ENCODE data around the gene TRIO. TPM values are rescaled to one million over a fixed set of nuclear protein-coding genes. Genes with fewer than 3 reads are reported as not detected.

TRIO gene
- total RNA-seq, 1 donor from 2014 or later = 145 TPM

DNA sequence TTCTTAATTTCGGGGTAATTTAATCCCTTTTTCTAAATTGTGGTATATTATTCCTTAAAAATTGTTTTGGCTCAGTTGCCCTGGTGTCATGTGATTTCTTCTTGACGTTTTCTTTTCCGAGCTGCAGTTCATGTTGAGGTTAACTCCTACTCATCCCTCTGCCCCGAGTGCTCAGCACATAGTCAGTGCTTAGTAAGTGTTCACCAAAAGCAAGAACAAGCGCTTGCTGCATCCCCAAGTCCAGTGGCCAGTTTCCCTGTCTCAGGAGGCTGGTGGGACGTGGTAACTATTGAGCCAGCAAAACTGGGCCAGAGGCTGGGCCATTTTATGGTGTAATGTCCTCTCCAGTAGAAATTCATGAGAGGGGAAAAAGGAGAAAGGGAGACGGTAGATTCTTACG, 23.3 kb downstream of the TRIO start:
- no peak for DNase-seq (ENCODE audit: low spot score)

DNA sequence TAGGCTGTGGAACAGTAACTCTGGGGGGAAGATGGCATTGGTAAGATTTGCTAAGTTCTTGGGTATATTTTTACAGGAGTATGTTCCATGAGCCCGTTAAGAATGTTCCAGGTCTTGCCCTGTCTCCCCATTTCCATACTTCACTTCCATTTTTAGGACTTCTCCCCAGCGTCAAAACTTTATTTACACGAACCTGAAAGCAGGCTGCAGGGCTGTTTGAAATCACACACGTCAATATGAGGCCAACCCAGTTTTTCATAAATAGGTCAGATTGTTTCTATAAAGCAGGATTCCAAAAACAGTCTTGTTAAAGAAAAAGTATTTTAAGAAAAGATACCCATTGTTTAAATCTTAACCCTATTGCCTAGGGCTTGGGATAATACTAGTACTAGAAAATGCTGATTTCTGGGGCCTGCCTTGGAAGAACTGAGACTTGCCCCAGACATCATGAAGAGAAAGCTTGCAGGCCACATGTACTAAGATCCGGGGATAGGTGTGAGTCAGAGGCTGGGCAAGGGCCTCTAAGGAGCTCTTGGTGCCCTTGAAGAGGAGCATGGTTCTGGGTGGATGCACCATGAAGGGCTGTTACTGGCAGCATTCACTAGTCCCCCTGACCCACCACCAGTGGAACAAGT, 24.2 kb downstream of the TRIO start:
- DNase-seq (ENCODE audit: low spot score) = peak; percentile 60

DNA sequence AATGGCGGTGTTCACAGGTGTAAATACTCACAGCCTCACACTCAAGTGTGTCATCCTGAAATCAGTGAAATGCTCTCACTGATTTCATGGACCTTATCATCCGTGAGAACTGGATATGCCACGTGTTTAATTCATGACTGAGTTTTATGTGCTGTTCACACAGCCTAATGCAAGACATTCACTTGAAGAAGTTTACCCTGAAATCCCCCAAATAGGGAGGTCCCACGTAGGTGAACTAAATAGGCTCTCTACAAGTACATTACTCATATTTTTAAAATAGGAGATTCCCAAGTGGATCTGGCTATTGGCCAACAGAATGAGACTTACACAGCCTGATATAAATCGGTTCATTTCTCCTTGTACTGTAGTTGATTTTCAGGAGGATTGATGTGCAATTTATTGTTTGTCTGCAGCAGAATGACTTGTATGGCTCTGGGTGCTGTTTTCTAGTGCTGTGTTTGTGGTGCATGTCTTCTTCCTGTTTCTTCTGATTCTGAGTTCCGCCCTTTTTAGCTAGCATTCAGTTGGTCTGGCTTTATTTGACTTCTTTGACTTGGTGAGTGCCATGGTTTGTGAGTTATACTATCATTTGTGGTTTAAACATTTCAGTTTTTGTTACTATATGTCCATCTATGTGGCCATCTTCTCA, 25.1 kb downstream of the TRIO start:
- no peak for DNase-seq (ENCODE audit: low spot score)

DNA sequence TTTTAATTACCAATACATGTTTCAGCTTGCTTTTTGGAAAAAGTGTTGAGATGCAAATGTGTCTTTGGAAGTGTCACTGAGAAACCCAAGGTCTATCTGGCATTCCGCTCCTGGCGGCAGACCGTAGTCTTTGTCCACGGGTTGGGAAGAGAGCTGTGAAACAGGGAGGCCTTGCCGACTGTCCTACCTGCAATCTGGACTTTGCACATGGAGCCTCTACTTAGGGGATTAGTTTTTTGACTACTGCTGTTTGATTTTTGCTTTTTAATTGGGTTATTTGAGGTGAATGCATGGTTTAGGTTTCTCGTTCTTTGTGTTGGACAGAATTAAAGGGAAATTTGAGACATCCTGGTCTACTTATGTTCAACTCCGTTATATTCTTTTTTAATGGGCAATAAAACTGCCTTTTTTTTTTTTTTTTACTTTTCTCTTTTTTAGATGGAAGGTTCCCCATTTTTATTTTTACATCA, 25.7 kb downstream of the TRIO start:
- no peak for DNase-seq (ENCODE audit: low spot score)

DNA sequence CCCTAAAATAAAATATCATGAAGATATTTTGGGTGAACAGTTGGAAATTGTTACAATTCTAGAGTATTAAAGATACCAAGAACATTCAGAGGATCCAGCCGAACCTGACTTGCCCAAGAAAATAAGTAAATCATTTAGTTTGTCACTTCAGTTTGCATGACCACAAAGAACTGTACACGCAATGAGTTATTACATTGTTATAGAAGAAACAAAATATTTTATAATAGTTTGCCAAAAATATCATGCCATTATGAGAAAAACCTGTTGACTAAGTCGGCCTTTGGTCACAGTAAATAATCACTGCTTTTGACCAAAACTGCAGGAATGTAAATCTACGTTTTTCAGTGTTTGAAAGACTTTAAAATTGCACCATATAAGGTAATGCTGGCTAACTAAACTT, 27.9 kb downstream of the TRIO start:
- DNase-seq (ENCODE audit: low spot score) = no peak

DNA sequence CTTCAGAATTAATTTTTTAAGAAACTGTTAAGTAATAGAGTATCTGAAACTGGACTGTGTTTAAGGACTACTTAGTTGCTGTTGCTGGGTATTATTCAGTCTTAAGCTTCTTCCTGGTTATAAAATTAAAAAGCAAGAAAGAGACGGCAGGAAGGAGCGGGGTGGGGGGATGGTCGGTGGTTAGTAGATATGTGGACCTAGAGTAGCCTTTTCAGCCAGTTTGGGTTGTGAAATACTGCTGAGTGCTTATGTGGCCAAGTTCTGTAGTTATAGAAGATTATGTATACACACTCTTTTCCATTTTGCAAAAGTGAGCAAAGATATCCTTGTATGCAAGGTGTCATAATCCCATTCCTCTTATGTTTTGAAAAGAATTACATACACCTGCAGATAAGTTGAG, 28.5 kb downstream of the TRIO start:
- no peak for DNase-seq (ENCODE audit: low spot score)

DNA sequence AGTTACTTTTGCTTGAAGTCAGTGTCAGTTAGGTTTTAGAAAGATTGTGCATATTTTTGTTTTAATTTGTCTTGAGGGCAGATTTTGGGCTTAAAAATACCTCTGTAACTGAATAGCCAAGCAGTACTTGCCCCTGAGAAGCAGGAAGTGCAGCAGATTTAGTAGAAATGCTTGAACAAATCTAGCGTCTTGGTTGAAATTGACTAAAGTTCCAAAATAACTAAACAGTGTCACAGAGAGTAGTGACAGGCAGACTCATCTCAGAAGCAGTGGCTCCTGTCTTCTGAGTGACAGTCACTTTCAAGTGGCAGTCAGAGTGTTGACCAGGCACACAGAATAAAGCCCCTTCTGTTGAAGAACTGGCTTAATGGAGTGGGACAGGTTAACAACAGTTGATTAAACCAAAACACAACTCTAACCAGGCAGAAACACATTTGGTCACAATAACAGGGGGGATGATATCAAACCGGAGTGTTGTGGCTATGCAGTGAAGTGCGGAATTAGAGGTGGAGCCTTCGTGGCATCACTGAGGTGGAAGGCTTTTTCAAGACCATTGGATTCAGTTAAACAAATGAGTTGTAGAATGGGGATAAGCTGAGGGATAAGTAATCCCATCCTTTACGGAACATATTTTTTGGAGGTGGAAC, 29.1 kb downstream of the TRIO start:
- no peak for DNase-seq (ENCODE audit: low spot score)

DNA sequence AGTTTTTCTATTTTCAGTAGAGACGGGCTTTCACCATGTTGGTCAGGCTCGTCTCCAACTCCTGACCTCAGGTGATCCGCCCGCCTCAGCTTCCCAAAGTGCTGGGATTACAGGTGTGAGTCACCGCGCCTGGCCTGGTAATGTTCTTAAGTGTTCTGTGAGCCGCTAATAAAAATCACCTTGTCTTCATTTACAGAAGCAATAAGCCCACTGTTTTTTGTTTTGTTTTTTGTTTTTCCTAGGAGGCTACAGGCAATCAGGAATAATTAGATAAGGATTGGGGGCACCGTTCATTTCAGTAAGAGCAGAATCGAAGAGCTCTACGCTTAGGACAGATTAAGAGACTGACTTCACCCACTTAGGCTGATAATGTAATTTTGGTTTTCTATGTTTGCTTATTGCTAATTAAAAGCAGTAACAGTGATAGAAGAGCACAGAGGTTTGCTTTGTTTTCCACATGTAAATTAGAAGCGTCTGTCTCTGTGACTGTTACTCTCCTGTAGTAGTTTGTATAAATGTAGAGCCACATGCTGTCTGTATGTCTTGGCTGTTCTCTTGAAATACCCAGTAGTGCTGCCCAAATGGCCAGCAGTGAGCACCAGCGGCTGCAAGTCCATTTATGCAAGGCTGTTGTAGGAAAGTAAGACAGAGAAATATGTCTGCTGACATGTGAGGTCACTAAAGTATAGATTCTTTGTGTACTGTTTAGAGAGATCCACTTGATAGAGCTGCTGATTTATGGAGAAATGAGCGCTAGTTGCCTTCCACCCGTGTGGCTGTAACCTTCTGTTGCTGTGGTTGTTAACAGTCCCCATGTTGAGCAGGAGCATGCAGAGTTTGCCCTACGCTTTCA, 30.5 kb downstream of the TRIO start:
- no peak for DNase-seq (ENCODE audit: low spot score)

DNA sequence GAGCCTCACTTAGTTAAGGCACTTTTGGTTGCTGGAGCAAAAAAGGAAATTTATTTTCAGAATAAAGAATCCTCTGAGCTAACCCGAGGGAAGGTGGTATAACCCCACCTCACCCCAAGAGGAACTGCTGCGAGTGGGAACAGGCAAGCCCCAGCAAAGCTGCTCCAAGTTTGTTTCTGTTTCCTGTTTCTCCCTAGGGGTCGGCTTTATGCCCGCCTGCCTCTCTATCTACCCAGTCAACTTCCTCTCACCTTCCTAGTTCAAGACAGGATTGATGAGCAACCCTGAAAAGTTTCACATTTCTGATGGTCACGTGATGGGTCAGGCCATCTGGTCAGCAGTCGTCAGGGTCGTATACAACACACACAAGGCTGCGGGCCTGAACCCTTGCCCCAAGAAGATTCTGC, 31.1 kb downstream of the TRIO start:
- DNase-seq (ENCODE audit: low spot score) = no peak

DNA sequence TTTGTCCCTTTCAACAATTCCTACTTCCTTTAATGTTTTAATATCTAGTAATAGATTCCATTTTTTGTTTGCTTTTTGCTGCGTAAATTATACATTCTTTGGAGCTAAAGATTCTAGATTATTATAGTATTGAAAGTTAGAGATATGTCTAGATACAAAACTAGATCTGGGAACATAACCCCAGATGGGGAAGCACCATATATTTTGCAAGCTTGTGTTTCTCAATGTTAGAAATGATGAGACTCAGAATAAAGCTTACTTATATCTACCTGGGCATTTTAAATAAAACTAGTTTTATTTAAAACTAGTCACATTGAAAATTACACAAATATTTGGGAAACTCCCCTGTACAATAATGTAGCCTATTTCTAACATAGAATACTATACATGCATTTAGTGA, 32.2 kb downstream of the TRIO start:
- DNase-seq (ENCODE audit: low spot score) = no peak

DNA sequence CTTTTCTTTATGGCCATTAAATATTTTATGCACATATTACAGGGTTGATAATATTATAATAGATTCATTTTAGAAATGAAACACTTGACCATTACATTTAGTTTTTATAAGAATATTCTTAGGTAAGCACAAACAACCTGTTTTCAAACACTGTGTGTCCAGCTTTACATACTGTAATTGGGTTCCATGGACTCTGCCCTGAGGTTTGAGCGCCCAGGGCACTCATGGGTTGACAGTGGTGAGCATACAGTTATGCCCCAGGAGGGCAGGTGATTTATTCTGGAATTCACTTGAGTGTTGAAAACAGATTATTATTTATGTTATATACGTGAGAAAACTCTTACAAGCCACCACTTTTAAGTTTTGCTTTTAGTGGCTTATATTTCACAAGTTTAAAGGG, 33.7 kb downstream of the TRIO start:
- no peak for DNase-seq (ENCODE audit: low spot score)

DNA sequence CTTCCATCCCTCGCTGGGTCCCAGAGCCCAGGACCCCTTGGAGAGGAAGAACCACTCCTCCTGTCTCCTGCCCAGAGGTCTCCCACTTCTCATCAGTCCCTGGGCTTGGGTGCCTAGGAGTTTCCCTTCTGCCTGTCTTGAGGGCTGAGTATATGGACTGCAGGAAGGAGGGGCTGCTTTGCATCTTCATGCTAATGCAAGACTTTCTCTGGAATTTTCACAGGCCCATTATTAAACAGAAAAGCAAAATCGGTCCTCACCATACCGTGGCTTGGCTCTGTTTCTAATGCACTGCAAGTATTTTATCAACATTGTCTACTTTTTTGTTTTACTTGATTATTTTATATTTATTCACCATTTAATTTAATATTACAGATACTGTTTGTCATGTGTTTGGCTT, 34.5 kb downstream of the TRIO start:
- DNase-seq (ENCODE audit: low spot score) = no peak

DNA sequence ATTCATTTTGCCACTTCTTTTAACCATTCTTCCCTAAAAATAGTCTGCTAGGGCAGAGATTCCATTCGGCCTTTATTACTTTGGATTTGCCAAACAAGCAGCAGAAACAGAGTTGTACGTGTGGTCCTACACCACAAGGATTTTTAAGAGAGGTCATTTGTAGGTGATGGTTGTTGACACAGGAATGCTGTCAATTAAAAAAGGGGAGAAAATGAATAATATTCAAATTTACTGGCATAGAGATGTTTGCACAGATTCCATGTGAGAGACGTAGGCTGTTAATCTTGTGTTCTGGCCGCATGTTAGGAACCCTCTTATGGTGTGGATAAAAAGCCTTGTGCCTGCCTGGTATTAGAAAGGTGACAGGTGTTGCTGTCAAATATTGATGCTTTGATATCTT, 34.9 kb downstream of the TRIO start:
- no peak for DNase-seq (ENCODE audit: low spot score)

DNA sequence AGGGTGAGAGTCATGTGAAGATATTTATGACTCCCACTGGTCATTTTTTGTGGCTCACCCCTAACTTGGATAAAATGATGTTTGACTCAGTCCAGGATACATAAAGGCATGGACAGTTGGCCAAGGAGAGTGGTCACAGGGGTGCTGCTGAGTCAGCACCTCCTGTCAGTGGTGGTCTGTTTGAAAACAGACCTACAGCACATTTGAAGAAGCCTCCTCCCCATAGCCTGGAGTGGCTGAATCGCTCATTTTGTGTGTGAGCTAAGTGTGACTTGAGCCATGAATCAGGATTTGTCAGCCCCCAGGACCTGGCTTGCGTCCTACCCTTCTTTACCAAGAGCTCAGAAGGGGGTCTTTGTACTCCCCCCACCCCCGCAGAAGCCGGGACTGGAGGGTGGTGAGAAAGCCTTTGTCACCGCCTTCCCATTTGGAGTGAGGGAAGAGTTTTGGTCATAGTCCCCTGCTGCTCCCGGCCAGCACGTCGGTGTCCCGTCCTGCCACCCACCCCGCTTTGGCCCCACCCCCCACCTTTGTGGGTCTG, 35.6 kb downstream of the TRIO start:
- no peak for DNase-seq (ENCODE audit: low spot score)

DNA sequence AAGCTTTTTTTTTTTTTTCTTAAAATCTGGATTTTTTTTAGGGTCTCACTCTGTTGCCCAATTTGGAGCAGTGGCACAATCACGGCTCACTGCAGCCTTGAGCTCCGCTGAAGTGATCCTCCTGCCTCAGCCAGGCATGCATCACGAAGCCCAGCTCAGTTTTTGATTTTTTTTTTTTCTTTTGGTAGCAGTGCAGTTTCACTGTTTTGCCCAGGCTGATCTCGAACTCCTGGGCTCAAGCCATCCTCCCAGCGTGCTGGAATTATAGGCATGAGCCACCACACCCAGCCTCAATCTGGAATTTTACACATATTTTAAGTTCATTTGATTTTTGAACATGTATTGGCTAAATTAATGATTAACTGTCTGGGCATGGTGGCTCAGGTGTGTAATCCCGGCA, 36.3 kb downstream of the TRIO start:
- no peak for DNase-seq (ENCODE audit: low spot score)

DNA sequence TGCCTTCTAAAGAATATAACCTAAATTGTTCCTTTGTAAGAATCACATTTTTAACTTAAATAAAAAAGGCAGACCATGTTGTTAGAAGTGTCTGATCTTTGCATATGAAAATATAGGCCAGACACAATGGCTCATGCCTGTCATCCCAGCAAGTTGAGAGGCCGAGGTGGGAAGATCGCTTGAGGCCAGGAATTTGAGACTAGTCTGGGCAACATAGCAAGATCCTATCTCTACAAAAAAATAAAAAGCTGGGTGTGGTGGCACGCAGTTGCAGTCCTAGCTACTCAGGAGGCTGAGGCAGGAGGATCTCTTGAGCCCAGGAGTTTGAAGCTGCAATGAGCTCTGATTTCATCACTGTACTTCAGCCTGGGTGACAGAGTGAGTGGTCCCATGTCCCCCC, 37.3 kb downstream of the TRIO start:
- no peak for DNase-seq (ENCODE audit: low spot score)

DNA sequence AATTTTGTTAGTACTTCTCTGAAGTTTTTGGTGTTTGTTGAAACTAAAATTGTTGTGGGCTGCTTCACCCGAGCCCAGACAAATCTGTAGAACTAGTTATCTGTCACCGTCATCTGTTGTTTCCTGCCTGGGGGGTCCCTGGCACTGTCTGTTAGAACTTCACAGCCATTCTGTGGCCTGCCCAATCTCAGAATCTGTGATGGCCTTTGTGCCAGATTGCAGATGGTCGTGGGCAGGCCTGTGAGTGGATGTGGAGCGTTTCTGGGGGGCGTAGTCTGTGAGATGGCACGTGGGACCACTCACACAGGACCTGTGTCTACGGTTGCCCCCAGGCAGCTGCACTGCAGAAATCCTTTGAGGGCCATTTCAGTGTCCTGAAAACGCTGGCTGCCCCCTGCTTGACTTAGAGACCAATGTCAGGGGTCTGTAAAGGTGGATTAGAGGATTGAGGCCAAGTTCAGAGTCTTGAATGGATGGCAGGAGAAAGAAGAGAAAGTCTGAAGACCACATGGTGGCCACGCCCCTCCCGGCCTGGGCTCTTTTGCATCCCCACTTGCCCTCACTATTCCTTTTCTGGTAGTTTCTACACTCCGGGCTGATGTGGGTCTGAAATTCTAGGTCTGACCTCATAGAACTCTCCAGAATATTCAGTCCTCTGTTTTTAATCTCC, 38.3 kb downstream of the TRIO start:
- DNase-seq (ENCODE audit: low spot score) = no peak

DNA sequence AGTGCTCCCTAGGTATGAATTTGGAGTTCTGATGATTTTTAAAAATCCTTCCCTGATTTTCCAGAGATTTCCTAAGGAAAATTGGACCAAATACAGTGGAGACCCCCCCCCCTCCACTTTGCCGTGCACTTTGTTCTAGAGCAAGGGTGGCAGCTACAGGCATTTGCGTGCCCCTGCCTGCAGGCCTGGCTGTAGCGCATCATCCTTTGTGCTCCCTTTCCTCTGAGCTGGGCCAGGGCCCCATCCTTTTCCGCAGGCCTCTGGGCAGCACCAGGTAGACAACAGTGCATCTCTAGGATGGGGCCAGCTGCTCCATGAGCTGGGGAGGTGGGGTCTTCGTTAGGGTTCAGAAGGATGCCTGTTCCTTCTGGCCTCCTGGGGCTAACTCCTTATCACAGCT, 39.6 kb downstream of the TRIO start:
- no peak for DNase-seq (ENCODE audit: low spot score)

DNA sequence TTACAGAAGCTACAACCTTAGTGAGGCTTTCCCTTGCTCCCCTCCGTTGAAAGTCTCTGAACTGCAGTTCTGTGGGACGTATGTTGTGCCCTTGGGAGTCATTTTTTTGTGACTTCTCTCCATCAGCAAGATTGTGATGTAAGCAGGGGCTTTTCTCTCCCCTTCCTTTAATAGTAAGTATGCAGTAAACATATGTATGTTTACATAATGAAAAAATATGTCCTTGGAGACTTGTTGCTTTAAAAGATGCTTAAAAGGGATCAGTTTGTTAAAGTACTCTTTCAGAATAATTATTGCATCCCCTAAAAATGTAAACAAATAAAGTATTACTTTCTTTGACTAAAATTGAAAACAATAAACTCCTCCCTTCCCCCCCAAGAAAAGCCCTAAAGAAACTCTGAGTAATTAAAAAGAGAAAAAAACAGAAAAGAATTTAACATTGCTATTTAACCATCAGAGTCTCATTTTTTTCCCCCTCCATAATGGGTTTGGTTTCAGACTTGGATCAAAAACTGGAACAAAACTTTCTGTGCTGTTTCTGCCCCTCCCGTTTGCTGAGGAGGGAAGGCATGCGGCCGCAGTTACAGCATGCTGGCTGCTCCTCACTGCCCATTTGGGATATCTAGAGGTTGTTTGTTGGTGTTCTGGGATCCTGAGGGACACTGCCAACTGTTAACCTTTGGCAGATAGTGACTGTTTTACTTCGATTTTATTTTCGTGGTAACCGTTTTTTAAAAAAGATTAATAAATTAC, 40.2 kb downstream of the TRIO start:
- no peak for DNase-seq (ENCODE audit: low spot score)

DNA sequence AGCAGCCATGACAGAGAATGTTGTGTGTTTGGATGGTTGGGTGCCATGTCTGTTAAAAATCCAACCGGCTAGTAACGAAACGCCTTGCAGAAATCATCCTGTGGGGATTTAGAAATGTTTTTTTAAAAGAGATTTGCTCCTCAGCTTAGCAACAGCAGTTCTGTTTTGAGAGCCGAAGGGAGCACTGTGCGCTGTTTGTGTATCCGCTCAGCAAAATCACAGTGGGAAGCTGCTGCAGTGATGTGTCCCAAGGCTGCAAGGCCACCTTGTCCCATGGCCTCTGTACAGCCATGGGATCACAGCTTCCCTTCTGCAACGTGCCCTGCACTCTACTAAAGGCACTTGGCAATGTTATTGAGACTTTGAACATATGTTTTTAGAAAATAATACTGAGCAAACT, 40.9 kb downstream of the TRIO start:
- no peak for DNase-seq (ENCODE audit: low spot score)

All from mesenteric fat pad (tissue), 1 donor.